Measurements from ENCODE around the gene ITPRIP. TPM values are rescaled to one million over a fixed set of nuclear protein-coding genes. Genes with fewer than 3 reads are reported as not detected.

ITPRIP gene
- total RNA-seq, 4 donors from 2014 or later: 77.8 to 182 (median 141) TPM

GRCh38 chr10:104300002-104300735, 38.1 kb downstream of the ITPRIP start:
- WGBS, 2 donors: 73 to 75% methylated on average over 12 of the region's 12 CpGs
- DNase-seq (ENCODE audit: low spot score in 2 of 2): peak in 1 of 2 donors; percentile 87
- intact Hi-C loops (cut with DNase I; ENCODE audit: low total_unique reads): no loop called here
- no peak for TF ChIP-seq CTCF (IDR thresholded peaks at IDR 0.05)
- no peak for TF ChIP-seq POLR2A (IDR thresholded peaks at IDR 0.05)
- H3K4me3 ChIP-seq (ENCODE audit: low read depth, poor library complexity, severe bottlenecking): no peak overlapping the region

- H3K4me3 ChIP-seq (ENCODE audit: low read depth, poor library complexity, severe bottlenecking): no peak overlapping the region
- 62 to 67% methylated on average over 13 of the region's 13 CpGs for WGBS, 2 donors
- DNase-seq (ENCODE audit: low spot score in 2 of 2): no peak
- TF ChIP-seq CTCF (IDR thresholded peaks at IDR 0.05) (no peak), POLR2A (IDR thresholded peaks at IDR 0.05) (no peak)
- intact Hi-C loops (cut with DNase I; ENCODE audit: low total_unique reads): no loop called here
These were observed 39.0 kb downstream of the ITPRIP start for GRCh38 chr10:104299031-104299904.

- DNase-seq (ENCODE audit: low spot score in 2 of 2): peak in 1 of 2 donors; percentile 84
- intact Hi-C loops (cut with DNase I; ENCODE audit: low total_unique reads): no loop called here
- no peak overlapping the region for H3K4me3 ChIP-seq (ENCODE audit: low read depth, poor library complexity, severe bottlenecking)
- TF ChIP-seq CTCF (IDR thresholded peaks at IDR 0.05) (no peak), POLR2A (IDR thresholded peaks at IDR 0.05) (no peak)
- WGBS, 2 donors: 71 to 76% methylated on average over 17 of the region's 17 CpGs
These were observed 40.3 kb downstream of the ITPRIP start for GRCh38 chr10:104297697-104298660.

GRCh38 chr10:104296687-104297436, 41.4 kb downstream of the ITPRIP start:
- intact Hi-C loops (cut with DNase I; ENCODE audit: low total_unique reads): no loop called here
- DNase-seq (ENCODE audit: low spot score in 2 of 2): no peak
- TF ChIP-seq CTCF (IDR thresholded peaks at IDR 0.05): no peak
- TF ChIP-seq POLR2A (IDR thresholded peaks at IDR 0.05): no peak
- no peak overlapping the region for H3K4me3 ChIP-seq (ENCODE audit: low read depth, poor library complexity, severe bottlenecking)
- 95 to 99% methylated on average over 10 of the region's 10 CpGs for WGBS, 2 donors

All from lower leg skin (tissue), 4 donors.